Stimulated activated CD4-positive, alpha-beta T cell treated with anti-CD3 and anti-CD28 coated beads, Interleukin-1b, Interleukin-23, amount 100 ng/mL, for 4 hours (primary cell): ENCODE measurements around the gene MYOZ2.

Experiments used
- DNase-seq, 2 donors: peaks; one replicate each; pipeline ENCODE4 v3.0.0-alpha.2; 2020; ENCODE audit warnings: low read depth in 2 of 2

MYOZ2 gene

DNA sequence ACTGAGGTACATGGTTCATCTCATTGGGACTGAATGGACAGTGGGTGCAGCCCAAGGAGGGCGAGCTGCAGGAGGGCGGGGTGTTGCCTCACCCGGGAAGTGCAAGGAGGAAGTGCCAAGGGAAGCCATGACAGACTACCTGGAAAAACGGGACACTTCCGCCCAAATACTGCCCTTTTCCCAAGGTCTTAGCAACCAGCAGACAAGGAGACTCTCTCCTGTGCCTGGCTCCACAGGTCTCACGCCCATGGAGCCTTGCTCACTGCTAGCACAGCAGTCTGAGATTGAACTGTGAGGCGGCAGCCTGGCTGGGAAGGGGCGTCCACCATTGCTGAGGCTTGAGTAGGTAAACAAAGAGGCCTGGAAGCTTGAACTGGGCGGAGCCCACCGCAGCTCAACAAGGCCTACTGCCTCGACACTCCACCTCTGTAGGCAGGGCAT lies 62.2 kb downstream of the MYOZ2 start:
- DNase-seq, result no peak

- no peak for DNase-seq
Measured at GRCh38 chr4:119204916-119205315, 69.3 kb downstream of the MYOZ2 start.

DNA sequence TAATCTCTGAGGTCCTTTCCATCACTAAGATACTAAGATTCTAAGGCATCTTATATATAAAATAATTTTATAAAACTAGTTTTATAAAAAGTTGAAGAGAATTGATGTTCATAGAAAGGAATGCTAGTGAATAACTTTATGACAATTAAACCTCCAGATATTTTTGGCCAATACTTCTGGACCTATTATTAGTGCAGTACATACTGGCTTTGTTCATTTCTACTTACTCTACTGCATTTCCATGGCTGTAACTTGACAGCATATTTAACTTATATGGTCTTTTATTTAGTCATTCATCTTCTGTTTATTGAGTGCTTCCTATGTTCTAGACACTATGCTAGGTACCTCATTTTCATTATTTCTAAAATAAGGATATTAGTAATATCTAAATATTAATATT lies 70.1 kb downstream of the MYOZ2 start:
- DNase-seq, result no peak

DNA sequence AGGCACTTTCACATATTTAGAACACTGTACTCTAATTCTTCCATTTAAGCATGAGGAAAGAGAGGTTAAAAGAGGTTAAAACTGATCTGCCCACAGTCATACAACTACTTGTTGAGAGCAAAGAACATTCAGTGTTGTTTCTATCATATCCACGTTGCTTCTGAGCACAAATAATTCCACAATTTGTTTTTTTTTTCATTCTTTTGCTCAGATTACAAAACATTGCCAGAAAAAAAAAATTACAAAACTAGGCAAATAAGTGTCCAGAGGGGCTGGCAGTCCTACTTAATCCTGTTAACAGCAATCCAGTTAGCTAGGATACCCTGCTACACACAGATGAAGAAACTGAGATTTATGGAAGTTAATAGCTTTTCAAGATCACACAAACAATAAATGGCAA lies 70.5 kb downstream of the MYOZ2 start:
- no peak for DNase-seq

GRCh38 chr4:119207051-119207450 lies 71.4 kb downstream of the MYOZ2 start:
- no peak for DNase-seq

- DNase-seq, result peak in 1 of 2 donors; percentile 65
Measured at GRCh38 chr4:119209077-119209476, 73.4 kb downstream of the MYOZ2 start.

DNA sequence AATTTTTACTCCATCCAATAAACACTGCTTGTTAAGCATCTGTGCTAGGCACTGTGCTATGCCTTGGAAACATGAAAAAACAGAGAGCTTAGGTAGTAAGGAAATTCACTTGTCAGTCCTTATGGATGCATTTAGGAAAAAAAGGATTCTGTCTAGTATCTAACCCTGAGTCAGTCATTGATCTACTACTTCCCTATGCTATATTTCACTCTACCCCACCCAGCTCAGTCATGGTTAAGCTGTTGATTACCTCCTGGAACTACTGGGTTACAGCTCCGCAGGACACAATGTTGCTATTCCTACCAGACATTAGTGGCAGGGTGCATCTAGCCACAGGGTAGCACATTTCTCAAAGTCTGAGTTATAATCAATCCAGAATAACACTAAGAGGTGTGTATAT lies 74.0 kb downstream of the MYOZ2 start:
- DNase-seq, result no peak

DNA sequence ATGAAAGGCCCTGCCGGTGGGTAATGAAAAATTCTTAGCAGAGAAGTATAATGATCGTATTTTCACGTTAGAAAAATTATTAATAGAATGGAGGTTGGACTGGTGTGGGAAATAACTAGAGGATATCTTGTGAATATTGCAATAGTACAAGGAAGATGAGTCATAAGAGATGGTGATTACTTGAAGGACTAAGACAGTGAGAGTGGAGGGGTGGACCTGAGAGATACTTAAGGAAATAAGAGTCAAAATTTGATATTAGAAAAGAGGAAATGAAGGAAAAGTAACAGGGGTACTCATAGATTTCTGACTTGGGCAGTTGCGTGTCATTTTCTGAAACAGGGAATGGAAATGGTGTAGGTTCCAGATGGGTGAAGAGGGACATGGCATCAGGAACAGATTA lies 75.1 kb downstream of the MYOZ2 start:
- no peak for DNase-seq

DNA sequence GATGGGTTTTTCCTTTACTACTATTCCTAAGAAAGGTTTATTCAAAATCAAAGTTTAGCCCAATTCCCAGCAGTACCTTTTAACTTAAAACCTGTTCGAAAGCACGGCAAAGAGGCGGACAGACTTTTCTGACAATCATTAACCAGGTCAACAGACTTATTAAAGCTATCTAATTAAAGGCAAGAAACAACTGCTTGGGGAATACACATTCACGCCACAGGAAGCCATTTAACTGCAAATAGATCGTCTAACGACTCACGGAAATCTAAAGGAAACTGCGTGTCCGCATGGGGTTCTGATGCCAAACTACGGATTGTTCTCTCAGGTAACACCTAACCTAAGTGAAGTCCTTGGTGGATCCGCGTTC lies 76.2 kb downstream of the MYOZ2 start:
- DNase-seq, result no peak

DNA sequence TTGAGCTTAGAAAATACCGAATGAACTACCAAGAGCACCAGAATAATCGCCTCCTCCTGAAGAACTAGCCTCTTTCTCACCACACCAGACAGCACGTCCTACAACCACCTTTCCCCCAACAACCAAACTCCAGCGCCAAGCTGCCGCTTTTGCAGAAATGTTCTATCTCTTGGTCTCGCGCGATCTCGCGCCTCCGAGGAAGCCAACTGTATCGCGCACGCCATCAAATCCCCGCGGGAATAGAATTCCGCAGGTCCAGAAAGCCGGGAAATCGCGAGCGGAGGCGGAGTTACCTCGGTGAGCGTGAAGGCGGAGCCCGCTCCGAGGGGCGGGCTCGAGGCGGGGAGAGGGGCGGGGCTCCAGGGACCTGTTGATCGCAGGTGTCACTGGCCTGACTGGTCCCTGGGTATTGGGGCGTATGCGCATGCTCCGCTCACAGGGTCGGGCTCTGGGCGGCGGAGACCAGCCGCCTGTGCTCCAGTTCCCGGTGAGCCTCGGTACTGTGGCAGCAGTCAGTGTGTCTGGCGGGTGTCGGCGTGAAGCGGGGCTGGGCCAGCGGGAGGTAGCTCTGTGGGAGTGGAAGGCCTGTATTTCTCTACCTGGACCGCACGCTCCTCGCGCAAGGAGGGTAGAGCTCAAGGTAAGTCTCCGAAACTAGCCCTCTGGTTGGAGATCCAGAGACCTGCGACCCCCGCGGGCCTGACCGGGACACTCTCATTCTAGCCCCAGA lies 76.8 kb downstream of the MYOZ2 start, which contains the start of gene USP53:
USP53 (plus strand) TSS at position 480 of the 730 bp plus-strand sequence. CDS start 27,047 bp downstream, outside the sequence.
- peak; percentile 99 for DNase-seq

GRCh38 chr4:119212964-119213606 lies 77.5 kb downstream of the MYOZ2 start:
- DNase-seq, result peak; percentile 25 to 48

DNA sequence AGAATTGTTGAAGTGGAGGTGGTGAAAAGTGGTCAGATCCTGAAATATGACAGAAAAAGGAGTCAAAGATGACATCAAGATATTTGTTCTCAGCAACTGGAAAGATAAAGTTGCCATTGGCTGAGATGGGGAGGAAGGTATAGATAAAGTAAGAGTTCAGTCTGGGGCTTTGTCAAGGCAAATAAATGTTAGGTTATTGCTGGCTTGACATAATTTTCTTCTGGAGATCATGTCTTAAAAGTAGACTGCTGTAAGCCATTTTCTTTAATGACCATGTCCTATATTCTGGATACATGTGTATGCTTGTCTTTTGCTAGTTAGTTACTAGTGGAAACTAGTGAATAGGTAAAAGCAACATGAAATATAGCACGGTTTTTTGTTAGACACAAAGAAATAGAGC lies 82.5 kb downstream of the MYOZ2 start:
- no peak for DNase-seq

GRCh38 chr4:119221412-119221811 lies 85.8 kb downstream of the MYOZ2 start:
- no peak for DNase-seq

- DNase-seq, result no peak
Measured at GRCh38 chr4:119227690-119228089, 92.1 kb downstream of the MYOZ2 start.

GRCh38 chr4:119228406-119228805 lies 92.8 kb downstream of the MYOZ2 start:
- no peak for DNase-seq

GRCh38 chr4:119229908-119230687 lies 94.5 kb downstream of the MYOZ2 start:
- DNase-seq, result no peak

DNA sequence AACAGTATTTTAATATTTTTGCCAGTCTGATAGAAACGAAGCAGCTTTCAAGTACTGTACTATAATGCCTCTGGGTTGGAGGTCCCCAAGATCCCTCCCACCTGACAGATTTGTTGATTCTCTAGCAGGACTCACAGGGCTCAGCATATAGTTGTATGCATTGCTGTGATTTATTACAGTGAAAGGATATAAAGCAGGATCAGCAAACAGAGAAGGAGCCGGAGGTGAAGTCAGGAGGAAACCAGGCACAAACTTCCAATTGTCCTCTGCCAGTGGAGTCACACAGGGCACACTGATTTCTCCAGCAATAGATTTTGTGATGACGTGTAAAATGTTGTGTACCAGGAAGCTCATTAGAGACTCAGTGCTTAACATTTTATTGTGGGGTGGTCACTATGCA lies 95.9 kb downstream of the MYOZ2 start:
- no peak for DNase-seq

DNA sequence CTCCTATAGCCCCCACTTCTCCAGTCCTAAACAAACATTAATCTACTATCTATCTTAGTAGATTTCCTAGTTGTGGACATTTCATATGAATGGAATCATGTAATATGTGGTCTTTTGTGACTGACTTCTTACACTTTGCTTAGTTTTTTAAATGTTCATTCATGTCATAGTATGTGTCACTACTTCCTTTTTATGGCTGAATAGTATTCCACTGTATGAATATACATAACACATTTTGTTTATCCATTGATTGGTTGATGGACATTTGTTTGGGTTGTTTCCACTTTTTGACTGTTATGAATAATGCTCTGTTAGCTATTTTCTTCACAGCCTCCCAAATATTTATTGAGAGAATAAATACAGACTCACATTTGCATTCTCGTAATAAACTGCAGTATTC lies 96.7 kb downstream of the MYOZ2 start:
- DNase-seq, result no peak

GRCh38 chr4:119233191-119233590 lies 97.6 kb downstream of the MYOZ2 start:
- DNase-seq, result no peak

- DNase-seq, result no peak
Measured at GRCh38 chr4:119233750-119234149, 98.1 kb downstream of the MYOZ2 start.

- no peak for DNase-seq
Measured at GRCh38 chr4:119237201-119237600, 101.6 kb downstream of the MYOZ2 start.
